ENCODE results near the gene LIPF. TPM values are rescaled to one million over a fixed set of nuclear protein-coding genes. Genes with fewer than 3 reads are reported as not detected.

The LIPF gene
- total RNA-seq, 2 experiments from 2014 or later, result not detected

Other genes starting within 250 kb of the LIPF start
- gene RNLS, start 81.1 kb upstream of the LIPF start, total RNA-seq, result 1 to 10 TPM; 4.0 to 4.7 TPM
- not detected for gene LIPJ, start 77.7 kb upstream of the LIPF start, total RNA-seq
- gene LIPK, start 41.8 kb downstream of the LIPF start, total RNA-seq, result not detected
- gene LIPN, start 95.6 kb downstream of the LIPF start, total RNA-seq, result not detected
- gene LIPM, start 138.3 kb downstream of the LIPF start, total RNA-seq, result not detected
- gene ANKRD22, start 187.4 kb downstream of the LIPF start, total RNA-seq, result under 1 TPM; 0.12 to 0.24 TPM
- 10 to 100 TPM; 27.9 to 28.2 TPM for gene STAMBPL1, start 215.8 kb downstream of the LIPF start, total RNA-seq

Measured in activated CD4-positive, alpha-beta memory T cell treated with anti-CD3 and anti-CD28 coated beads for 36 hours (primary cell).